Mammary epithelial cell (primary cell): ENCODE results near the gene SLC30A4.

ENCODE experiments used
- CTCF ChIP-seq, 2 donors: IDR thresholded peaks in 1 of 2; conservative IDR thresholded peaks in 1 of 2; 2 replicates each; pipeline ENCODE4 v1.5.1; 2011 to 2012; ENCODE audit warnings: inconsistent platforms in 2 of 2, low read length in 2 of 2, mild to moderate bottlenecking in 2 of 2, control low read depth in 1 of 2, low read depth in 1 of 2; ENCODE audit not compliant: insufficient read depth in 1 of 2; ENCODE audit errors: extremely low read depth in 1 of 2
- EZH2 ChIP-seq: IDR thresholded peaks from 2 replicates; pipeline ENCODE4 v1.6.1; 2012; ENCODE audit warnings: low read length, inconsistent platforms, borderline replicate concordance

GRCh38 chr15:45457220-45457619 lies 65.3 kb downstream of the SLC30A4 start:
- TF ChIP-seq CTCF (conservative IDR thresholded peaks at IDR 0.05 in 1 of 2, IDR thresholded peaks at IDR 0.05 in 1 of 2; ENCODE audit: extremely low read depth in 1 of 2, insufficient read depth in 1 of 2, low read depth in 1 of 2, low read length in 2 of 2) (no peak), EZH2 (no peak)
